ENCODE data around the gene EXOG.

The EXOG gene

DNA sequence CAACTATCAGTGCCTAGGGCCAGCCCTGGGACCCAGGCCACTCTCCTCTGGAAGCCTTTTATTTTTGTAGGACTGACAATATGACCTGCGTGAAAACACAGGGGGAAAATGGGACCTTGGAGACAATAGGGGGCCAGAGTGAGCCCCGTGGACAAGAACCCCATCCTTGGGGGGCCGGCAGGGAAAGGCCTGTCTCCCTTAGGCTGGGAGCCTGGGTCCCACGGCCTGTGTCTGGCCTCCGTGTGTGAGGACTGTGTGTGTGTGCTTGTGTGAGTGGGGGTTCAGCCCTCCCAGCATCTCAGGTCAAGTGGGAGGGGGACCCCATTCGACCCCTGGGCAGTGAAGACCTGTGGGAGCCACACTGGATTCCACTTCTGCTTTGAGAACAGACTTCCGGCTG lies 53.3 kb downstream of the EXOG start:
- DNase-seq: no peak

DNA sequence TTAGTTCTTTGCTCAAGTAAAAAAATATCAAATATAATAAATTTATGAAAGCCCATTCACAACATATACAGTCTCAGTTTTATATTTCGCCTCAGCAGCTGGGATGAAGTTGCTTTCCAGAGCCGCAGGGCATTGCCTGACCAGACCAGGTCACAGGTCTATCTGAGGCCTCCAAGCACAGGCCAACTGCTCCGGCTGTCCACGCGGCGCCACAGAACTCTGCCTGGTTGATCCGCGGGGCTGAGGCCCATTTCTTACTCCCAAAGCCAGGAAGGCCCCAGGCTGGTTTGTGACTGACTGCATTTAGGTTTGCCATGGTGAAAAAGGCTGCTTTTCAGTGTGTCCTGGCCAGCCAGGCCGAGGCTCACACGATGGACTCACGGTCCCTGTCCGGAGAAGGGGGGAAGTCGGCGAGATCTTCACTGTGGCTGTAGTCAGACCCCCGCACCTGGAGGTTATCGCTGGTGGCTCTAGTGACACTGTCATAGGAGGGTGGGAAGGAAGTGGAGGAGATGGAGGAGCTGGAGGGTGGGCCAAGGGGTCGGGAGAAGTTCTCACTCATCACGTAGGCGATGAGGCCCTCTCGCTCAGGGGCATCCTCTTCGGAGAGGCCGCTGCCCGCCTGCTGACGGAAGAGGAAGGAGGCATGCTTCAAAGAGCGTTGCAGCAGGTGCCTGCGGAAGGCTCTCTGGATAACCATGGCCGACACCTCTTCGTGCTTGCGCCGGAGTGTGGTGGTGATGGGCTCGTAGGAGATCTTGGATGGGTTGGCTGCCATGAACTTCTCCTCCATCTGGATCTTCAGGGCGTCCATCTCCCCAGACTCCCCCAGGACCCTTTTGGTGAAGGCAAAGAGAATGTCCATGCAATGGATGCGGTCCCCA lies 54.1 kb downstream of the EXOG start:
- no peak for DNase-seq

DNA sequence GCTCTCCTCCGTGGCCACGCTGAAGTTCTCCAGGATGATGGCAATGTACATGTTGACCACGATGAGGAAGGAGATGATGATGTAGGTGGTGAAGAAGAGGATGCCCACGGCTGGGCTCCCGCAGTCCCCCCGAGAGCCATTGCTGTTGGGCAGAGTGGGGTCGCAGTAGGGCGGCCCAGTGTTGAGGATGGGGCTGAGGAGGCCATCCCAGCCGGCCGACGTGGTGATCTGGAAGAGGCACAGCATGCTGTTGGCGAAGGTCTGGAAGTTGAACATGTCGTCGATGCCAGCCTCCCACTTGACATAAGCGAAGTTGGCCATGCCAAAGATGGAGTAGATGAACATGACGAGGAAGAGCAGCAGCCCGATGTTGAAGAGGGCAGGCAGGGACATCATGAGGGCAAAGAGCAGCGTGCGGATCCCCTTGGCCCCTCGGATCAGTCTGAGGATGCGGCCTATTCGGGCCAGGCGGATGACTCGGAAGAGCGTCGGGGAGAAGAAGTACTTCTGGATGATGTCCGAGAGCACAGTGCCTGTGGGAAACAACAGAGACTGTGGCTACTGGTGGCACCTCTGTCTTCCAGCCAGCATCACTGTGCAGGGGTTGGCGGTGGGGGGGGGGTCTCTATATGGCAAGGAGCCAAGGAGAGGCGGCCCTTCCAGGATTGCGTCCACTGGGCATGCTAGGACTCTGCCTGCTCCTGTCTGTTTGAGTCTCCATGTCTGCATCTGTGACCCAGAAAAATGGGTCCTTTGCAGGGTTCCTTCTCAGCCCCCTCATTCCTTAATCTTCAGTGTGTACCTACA lies 55.1 kb downstream of the EXOG start:
- DNase-seq: no peak

GRCh38 chr3:38552364-38552763 lies 56.2 kb downstream of the EXOG start:
- DNase-seq: no peak

DNA sequence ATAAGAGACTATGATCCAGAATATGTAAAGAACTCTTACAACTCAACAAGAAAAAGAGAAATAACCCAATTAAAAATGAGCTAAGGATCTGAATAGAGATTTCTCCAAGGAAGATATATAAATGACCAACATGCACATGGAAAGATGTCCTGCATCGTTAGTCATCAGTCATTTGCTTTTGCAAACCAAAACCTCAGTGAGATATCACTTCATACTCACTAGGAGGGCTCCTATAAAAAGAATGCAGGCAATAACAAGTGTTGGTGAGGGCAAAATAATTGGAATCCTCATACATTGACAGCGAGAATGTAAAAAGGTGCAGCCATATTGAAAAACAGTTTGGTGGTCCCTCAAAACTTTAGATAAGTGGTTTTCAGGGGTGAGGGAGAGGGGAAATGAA lies 56.9 kb downstream of the EXOG start:
- DNase-seq: no peak

DNA sequence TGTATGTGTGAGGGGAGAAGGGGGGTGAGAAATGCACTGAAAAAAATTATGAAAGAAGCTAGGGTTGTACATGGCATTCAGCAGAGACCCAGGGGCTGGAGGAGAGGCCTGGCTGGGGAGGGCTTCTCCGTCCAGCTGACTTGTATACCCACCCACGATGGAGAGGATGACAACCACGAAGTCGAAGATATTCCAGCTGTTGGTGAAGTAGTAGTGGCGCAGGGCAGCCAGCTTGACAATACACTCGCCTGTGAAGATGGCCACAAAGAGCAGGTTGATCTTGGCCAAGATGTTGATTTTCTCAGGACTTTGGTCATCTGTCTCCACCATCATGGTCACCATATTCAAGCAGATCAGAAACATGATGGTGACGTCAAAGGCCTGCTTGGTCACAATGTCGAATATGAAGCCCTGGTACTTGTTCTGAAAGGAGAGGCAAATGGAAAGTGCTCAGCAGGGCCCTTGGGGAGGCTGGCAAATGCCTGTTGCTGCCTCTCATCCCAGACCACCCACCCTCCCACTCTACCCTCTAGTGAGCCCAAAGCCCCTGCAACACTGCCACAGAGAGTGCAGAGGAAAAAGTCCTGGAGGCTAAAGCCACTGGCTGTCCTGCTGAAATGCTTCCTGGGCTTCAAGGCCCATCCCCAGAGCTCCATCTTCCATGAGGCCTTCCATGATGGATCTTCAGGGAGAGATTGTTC lies 58.1 kb downstream of the EXOG start:
- no peak for DNase-seq

GRCh38 chr3:38555149-38555840 lies 59.2 kb downstream of the EXOG start:
- DNase-seq: no peak

GRCh38 chr3:38555926-38556325 lies 59.8 kb downstream of the EXOG start:
- no peak for DNase-seq

DNA sequence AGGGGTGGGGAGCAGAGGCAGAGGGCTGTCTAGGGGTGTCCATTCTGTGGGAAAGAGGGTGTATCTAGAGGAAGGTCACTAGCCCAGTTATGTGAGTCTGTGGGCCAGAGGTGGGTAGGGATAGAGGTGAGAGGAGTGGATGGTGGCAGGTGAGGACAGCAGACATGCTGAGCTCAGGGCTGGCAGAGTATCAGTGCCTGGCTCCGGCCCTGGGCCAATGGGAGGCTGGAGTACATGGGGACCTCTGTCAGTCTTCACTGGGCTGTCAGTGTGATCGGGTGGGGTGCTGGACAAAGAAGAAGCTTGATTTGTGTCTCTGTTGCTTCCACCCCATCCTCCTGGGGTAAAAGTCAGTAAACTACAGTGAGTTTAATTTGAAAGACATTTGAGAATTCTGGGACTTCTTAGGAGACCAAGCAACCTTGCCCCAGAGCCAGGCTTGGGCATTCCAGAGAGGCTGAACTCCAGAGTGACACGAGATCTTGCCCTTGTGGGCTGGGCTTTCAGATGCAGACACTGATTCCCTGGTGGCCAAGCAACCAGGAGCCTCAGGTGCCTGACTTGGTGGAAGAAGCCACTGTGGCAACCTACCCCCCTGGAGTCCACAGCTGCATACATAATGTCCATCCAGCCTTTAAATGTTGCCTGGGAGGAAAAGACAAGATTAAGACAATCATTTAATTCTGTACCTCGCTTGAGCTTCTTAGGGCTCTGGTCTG lies 60.7 kb downstream of the EXOG start:
- no peak for DNase-seq

DNA sequence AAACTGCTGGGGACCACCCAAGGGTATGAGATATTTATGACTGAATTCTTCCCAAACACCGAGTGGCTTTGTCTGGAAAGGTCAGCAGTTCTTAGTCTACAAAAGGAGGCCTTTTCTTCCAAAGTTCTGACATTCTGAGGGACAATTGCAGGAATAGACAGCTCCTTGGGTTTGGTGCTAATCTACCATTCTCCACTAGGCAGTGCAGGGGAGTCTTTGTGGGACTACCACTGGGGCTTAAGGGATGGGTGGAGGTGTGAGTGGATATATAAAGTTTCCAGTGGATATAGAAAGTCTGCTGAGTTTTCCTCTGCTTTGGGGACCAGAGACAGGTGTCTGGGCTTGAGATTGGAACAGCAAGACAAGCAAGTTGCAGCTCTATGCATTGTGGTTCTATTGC lies 62.7 kb downstream of the EXOG start:
- DNase-seq: no peak

GRCh38 chr3:38560284-38560683 lies 64.1 kb downstream of the EXOG start:
- DNase-seq: no peak

DNA sequence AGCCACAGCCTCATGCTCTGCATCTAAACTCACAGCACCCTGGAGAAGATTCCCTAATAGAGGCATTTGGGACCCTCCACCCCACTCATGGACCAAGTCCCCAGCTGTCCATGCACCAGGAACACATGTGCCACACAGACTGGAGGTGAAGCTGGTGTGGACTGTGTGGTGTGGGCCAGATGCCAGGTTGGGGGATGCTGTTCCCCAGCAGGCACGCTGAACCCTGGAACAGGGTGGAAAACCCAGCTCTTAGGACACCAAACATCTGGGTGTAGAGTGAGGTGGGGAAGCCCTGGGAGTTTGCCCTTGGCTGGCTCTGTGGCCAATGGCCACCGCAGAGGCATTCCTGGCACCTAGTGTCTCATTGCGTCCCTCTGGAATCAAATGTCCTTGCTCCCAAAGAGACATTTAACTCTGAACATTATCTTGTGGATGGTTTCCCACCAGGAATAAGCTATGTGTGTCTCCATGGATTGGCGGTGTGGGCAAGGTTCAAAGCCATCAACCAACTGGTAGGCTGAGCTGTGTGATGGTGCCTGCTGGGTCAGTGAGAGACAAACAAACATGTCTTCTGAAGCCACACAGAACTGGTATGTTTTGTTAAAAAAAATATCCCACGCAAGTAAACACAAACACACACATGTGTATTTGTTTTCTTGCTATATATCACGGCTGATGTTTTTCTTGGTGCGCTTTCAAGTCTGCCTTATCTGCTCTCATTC lies 65.0 kb downstream of the EXOG start:
- no peak for DNase-seq

DNA sequence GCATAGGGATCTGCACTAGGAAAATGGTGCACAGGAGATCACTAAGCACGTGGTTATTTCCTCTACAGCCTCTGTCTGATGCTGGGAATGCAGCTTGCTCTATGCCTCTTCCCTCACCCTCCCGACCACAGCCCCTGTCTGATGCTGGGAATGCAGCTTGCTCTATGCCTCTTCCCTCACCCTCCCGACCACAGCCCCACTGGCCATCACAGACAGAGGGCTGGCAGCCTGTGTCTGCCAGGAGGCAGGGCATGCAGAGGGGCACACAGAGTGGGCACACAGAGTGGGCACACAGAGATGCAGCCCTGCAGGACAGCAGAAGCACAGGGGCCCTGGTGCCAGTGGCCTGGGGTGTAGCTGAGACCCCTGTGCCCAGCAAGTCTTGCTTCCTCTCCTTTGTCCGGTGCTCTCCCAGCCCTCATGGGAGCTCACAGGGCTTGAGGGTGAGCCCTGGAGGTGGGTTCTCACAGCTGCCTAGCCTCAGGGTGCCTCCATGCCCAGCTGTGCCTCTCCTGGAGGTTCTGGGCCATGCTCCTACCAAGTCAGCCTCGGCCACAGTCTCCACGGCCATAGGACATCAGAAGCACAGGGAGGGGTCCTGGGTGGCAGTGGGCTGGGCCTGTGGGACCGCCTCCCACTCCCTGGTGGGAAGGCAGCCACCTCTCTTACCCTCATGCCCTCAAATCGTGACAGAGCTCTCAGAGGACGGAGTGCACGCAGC lies 65.8 kb downstream of the EXOG start:
- DNase-seq: no peak

GRCh38 chr3:38562467-38562925 lies 66.4 kb downstream of the EXOG start:
- no peak for DNase-seq

DNA sequence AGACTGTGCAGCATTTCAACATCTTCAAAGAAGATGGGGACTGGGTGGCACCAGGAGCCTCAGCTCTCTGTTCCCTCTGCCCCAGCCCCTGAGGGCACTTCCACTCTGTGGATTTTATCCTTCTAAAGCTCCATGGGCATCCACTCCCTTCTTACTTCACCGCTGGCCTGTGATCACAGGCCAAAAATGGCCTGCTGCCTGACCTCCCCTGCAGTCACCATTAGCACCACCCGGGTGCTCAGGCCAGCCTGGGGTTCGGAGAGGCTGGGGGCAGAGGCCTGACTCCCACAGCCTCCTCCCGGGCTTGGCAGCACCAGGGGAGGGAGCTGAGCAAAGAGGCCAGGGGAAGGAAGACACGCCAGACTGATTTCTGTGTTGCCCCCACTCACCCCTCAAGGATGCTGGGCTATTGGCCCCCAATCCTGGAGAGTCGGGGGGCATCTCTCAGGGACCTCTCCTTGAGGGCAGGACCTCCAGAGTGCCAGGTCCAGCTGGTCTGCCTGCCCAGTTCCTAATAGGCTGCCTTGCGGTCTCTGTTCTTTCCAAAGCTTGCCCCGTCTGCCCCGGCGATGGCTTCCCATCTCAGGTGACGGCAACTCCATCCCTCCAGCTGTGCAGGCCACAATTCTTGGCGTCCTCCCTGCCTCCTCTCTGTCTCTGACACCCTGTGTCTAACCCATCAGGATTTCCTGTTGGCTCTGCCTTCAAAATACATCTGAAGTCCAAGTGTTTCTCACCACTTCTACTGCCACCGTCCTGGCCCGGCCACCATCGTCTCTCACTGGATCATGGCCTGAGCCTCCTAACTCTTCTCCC lies 67.1 kb downstream of the EXOG start:
- DNase-seq: no peak

- no peak for DNase-seq
Measured at GRCh38 chr3:38563886-38564270, 67.7 kb downstream of the EXOG start.

- DNase-seq: no peak
Measured at GRCh38 chr3:38564631-38565338, 68.6 kb downstream of the EXOG start.

GRCh38 chr3:38565339-38566214 lies 69.4 kb downstream of the EXOG start:
- DNase-seq: no peak

Measured in activated CD4-positive, alpha-beta T cell treated with anti-CD3 and anti-CD28 coated beads, Interleukin-2, amount 50 U/mL, for 16 hours (primary cell).